ENCODE measurements around the gene LRRC15.

DNA sequence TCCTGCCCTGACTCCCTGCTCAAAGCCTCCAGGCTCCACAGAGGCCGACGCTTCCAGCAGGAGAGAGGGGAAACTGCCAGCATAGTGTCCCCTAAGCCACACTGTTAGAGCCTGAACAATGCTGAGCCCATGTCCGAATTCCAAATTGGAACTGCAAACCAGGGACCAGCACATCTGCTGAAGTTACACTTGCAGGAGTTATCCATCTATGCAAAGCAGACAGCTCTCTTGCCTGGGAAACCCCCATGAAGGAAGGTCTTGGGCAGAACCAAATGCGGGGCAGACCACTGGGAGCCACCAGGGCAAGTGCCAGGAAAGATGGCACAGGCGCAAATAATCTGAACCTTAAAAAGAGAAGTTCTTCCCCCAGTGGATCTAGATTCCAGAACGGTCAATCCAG is 625 bp downstream of the LRRC15 start:
- TF ChIP-seq, protein P1, sequence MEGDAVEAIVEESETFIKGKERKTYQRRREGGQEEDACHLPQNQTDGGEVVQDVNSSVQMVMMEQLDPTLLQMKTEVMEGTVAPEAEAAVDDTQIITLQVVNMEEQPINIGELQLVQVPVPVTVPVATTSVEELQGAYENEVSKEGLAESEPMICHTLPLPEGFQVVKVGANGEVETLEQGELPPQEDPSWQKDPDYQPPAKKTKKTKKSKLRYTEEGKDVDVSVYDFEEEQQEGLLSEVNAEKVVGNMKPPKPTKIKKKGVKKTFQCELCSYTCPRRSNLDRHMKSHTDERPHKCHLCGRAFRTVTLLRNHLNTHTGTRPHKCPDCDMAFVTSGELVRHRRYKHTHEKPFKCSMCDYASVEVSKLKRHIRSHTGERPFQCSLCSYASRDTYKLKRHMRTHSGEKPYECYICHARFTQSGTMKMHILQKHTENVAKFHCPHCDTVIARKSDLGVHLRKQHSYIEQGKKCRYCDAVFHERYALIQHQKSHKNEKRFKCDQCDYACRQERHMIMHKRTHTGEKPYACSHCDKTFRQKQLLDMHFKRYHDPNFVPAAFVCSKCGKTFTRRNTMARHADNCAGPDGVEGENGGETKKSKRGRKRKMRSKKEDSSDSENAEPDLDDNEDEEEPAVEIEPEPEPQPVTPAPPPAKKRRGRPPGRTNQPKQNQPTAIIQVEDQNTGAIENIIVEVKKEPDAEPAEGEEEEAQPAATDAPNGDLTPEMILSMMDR (IDR thresholded peaks at IDR 0.05) = no peak
- no peak for TF ChIP-seq POLR2A (IDR thresholded peaks at IDR 0.05)

All from thyroid gland (tissue), 4 donors.